K562 (cell line): ENCODE results near the gene ZNRF1. TPM values are rescaled to one million over a fixed set of nuclear protein-coding genes. Genes with fewer than 3 reads are reported as not detected.
A peak's percentile ranks its signal among the peaks of the same experiment; 100 is the strongest.

Experiments used
- HDAC1 ChIP-seq, 2 experiments: fragments of 450-650 bp; IDR thresholded peaks; 2 replicates each; pipeline ENCODE4 v1.6.1; 2016 to 2017; ENCODE audit warnings: inconsistent platforms in 1 of 2, mild to moderate bottlenecking in 1 of 2, moderate library complexity in 1 of 2
- MAFG ChIP-seq: fragments of 450-650 bp; conservative IDR thresholded peaks from 2 replicates; pipeline ENCODE4 v1.6.1; 2016; ENCODE audit warnings: missing genetic modification characterization, missing compliant biosample characterization
- MCM7 ChIP-seq, 2 experiments: fragments of 450-650 bp; IDR thresholded peaks; 2 replicates each; pipeline ENCODE4 v1.6.1; 2016 to 2018
- NCOA1 ChIP-seq: fragments of 450-650 bp; IDR thresholded peaks from 2 replicates; pipeline ENCODE4 v1.6.1; 2016; ENCODE audit warnings: low read depth
- SMARCA5 ChIP-seq: fragments of 450-650 bp; IDR thresholded peaks from 2 replicates; pipeline ENCODE4 v1.6.1; 2016
- TCF3 ChIP-seq: sonication (generic); formaldehyde crosslinking; IDR thresholded peaks from 2 replicates; pipeline ENCODE4 v1.4.0; 2020; ENCODE audit warnings: mild to moderate bottlenecking, missing genetic modification reagents
- TEAD4 ChIP-seq, 2 experiments: sonication (generic) in 1 of 2; formaldehyde crosslinking in 1 of 2; IDR thresholded peaks; 2 replicates each; pipeline versions ENCODE4 v1.6.1 to v1.8.0; 2012 to 2022; ENCODE audit warnings: borderline replicate concordance in 1 of 2, inconsistent platforms in 1 of 2, low read length in 1 of 2, mild to moderate bottlenecking in 1 of 2, missing genetic modification reagents in 1 of 2
- ZBTB17 ChIP-seq: fragments of 450-650 bp; formaldehyde crosslinking; IDR thresholded peaks from 2 replicates; pipeline ENCODE4 v1.4.0; 2020; ENCODE audit warnings: mild to moderate bottlenecking
- ZKSCAN3 ChIP-seq: fragments of 250-450 bp; sonication (Bioruptor Pico); IDR thresholded peaks from 2 replicates; pipeline ENCODE4 v1.4.0; 2020
- polyA plus RNA-seq, 8 experiments: library from polyadenylated mRNA; depleted of rRNA in 4 of 8; stranded (reverse) in 5 of 8; unstranded in 3 of 8; fragments of >200 nt; fragmentation: Nextera tagmentation in 2 of 8; fragmentation: Illumina TruSeq in 1 of 8; extraction: Ambion mirVana in 2 of 8; extraction: Trizol in 1 of 8; gene quantifications; 2 replicates each; pipeline versions ENCODE4 v1.2.1 to v1.2.3, GENCODE V29; 2011 to 2014; ENCODE audit warnings: inconsistent platforms in 1 of 8, missing spikeins in 1 of 8
- total RNA-seq, 7 experiments: library from RNA; depleted of rRNA in 6 of 7; stranded (reverse); fragments of >200 nt in 6 of 7; fragmentation: Illumina TruSeq in 2 of 7; extraction: Trizol in 2 of 7; gene quantifications; 2 replicates each; pipeline versions ENCODE4 v1.2.1 to v1.2.3, GENCODE V29; 2011 to 2021; ENCODE audit warnings: low replicate concordance in 1 of 7
- TF ChIP-seq, protein P1 (sequence below): fragments of 450-650 bp; formaldehyde crosslinking; IDR thresholded peaks from 2 replicates; pipeline ENCODE4 v1.4.0; 2022; ENCODE audit warnings: missing genetic modification characterization
- TF ChIP-seq, protein P2 (sequence below): fragments of 150-350 bp; conservative IDR thresholded peaks from 2 replicates; pipeline ENCODE4 v1.6.1; 2014; ENCODE audit warnings: low read length
- TF ChIP-seq, protein P3 (sequence below): fragments of 250-450 bp; sonication (Bioruptor Pico); IDR thresholded peaks from 2 replicates; pipeline ENCODE4 v1.5.0; 2021; ENCODE audit warnings: mild to moderate bottlenecking, moderate library complexity
- TF ChIP-seq, protein P4 (sequence below): sonication (generic); formaldehyde crosslinking; IDR thresholded peaks from 2 replicates; pipeline ENCODE4 v1.8.0; 2022; ENCODE audit warnings: missing genetic modification reagents, mild to moderate bottlenecking, borderline replicate concordance
- TF ChIP-seq, protein P5 (sequence below): fragments of 250-450 bp; sonication (Bioruptor Pico); IDR thresholded peaks from 2 replicates; pipeline ENCODE4 v1.9.0; 2021; ENCODE audit warnings: mild to moderate bottlenecking, inconsistent platforms
- TF ChIP-seq, protein P6 (sequence below): IDR thresholded peaks from 3 replicates; pipeline ENCODE4 v1.6.1; 2011; ENCODE audit warnings: borderline replicate concordance, mild to moderate bottlenecking; ENCODE audit not compliant: insufficient read length, insufficient read depth

Gene ZNRF1
- total and polyA plus RNA-seq, 9 of the 15 experiments (the other 6 are each of a cell fraction or from before 2014, with no cell fraction given): 9.5 to 37.7 (median 20.0) TPM

DNA sequence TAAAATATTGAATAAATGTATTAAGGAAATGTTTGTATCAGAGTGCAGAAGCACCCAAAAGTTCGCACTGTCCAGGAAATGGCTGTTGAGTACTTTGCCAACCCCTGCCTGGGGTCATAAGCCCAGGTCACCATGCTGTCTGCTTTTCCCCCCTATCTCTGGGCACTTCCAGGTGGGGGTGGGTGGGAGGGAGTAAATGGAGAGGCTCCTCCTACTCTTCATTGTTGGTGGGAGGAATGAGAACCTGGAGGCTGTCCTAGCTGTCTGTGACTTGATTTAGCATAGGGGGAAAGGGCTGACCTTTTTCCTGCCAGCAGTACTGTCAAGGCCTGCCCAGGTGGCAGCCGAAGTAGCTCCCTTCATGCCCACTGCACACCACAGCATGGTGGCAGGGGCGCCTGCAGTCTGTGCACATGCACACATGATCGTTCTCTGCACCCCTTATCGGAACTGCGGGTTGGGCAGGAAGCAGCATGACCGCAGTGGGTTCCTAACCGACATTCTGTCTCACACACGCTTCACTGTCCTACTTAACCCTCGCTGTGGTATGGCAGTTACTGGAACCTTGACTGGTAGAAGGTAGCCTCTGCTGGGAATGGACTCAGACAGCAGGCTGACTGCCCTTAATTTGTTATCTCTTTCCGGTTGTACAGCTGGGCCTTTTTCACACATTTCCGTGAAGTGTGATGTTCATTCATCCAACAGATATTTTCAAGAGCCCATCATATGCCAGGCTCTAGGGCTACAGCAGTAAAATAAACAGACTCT, 76.3 kb downstream of the ZNRF1 start (continued):
- TF ChIP-seq, protein P1, sequence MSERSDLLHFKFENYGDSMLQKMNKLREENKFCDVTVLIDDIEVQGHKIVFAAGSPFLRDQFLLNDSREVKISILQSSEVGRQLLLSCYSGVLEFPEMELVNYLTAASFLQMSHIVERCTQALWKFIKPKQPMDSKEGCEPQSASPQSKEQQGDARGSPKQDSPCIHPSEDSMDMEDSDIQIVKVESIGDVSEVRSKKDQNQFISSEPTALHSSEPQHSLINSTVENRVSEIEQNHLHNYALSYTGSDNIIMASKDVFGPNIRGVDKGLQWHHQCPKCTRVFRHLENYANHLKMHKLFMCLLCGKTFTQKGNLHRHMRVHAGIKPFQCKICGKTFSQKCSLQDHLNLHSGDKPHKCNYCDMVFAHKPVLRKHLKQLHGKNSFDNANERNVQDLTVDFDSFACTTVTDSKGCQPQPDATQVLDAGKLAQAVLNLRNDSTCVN (CRISPR knock-in tag): no peak
- TF ChIP-seq NCOA1: peak; percentile 32; the same call in 1 of the 2 replicates
- TF ChIP-seq, protein P2, sequence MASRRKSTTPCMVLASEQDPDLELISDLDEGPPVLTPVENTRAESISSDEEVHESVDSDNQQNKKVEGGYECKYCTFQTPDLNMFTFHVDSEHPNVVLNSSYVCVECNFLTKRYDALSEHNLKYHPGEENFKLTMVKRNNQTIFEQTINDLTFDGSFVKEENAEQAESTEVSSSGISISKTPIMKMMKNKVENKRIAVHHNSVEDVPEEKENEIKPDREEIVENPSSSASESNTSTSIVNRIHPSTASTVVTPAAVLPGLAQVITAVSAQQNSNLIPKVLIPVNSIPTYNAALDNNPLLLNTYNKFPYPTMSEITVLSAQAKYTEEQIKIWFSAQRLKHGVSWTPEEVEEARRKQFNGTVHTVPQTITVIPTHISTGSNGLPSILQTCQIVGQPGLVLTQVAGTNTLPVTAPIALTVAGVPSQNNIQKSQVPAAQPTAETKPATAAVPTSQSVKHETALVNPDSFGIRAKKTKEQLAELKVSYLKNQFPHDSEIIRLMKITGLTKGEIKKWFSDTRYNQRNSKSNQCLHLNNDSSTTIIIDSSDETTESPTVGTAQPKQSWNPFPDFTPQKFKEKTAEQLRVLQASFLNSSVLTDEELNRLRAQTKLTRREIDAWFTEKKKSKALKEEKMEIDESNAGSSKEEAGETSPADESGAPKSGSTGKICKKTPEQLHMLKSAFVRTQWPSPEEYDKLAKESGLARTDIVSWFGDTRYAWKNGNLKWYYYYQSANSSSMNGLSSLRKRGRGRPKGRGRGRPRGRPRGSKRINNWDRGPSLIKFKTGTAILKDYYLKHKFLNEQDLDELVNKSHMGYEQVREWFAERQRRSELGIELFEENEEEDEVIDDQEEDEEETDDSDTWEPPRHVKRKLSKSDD: no peak
- TF ChIP-seq ZBTB17 (CRISPR knock-in tag): 0 out of 2 replicates have a peak, but pooled peaks have one; percentile 57
- TF ChIP-seq TEAD4 (IDR thresholded peaks at IDR 0.05; ENCODE audit: low read length): peak; percentile 63; the same call in 1 of the 2 replicates
- TF ChIP-seq TEAD4 (CRISPR knock-in tag; IDR thresholded peaks at IDR 0.05; ENCODE audit: borderline replicate concordance): no peak
- TF ChIP-seq, protein P3, sequence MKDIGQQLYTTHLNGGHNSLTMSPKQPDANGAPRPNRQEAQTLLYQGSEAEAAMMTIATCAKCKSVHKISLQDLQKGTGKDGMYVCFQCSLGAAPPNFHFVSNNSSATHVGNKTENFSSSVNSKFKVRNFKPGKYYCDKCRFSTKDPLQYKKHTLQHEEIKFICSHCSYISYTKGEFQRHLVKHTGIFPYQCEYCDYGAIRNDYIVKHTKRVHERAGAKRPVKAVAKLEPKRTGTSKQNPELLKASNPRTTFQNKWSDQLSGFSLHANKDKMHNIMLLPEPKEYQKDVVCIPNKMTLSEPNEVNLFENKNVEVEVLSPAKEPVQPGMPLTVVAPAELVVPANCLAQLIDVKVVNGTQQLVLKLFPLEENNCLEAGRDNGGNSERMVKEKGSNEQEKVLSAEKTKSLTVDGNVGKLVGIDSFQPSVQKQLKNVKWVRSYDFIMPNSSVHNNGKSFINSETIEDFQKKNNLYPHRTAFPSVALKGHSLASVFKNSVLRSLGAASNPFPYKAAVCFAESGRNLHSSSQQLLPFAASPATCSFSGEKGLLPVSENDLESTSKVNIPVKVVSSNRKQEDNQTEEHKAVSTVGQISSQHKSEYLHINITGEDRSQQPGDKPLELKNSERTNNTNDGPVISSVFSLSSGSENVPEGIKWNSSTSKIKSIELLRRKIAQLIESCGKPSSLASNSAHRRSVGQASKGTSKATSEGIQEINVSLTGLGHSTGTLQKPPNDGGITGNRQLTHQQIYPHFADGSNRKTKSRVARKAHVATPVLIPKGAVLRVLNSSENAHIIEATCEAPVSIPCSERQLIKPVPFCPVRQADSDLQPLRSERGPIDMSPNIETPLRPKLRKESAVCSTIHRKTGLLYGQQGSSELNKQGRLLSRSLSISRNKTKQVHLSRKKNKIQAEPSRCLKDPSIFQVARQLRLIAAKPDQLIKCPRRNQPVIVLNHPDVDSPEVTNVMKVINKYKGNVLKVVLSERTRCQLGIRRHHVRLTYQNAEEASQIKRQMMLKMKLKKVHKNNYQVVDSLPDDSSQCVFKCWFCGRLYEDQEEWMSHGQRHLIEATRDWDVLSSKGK (CRISPR knock-in tag): no peak
- peak in 1 of 2 experiments; percentile 63; a peak in 1 of 4 replicates for TF ChIP-seq HDAC1 (IDR thresholded peaks at IDR 0.05)
- TF ChIP-seq ZKSCAN3 (CRISPR knock-in tag): no peak
- TF ChIP-seq, protein P4, sequence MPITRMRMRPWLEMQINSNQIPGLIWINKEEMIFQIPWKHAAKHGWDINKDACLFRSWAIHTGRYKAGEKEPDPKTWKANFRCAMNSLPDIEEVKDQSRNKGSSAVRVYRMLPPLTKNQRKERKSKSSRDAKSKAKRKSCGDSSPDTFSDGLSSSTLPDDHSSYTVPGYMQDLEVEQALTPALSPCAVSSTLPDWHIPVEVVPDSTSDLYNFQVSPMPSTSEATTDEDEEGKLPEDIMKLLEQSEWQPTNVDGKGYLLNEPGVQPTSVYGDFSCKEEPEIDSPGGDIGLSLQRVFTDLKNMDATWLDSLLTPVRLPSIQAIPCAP: no peak
- TF ChIP-seq TCF3: peak; percentile 71
- TF ChIP-seq SMARCA5: no peak
- TF ChIP-seq MCM7 (IDR thresholded peaks at IDR 0.05): no peak
- TF ChIP-seq, protein P5, sequence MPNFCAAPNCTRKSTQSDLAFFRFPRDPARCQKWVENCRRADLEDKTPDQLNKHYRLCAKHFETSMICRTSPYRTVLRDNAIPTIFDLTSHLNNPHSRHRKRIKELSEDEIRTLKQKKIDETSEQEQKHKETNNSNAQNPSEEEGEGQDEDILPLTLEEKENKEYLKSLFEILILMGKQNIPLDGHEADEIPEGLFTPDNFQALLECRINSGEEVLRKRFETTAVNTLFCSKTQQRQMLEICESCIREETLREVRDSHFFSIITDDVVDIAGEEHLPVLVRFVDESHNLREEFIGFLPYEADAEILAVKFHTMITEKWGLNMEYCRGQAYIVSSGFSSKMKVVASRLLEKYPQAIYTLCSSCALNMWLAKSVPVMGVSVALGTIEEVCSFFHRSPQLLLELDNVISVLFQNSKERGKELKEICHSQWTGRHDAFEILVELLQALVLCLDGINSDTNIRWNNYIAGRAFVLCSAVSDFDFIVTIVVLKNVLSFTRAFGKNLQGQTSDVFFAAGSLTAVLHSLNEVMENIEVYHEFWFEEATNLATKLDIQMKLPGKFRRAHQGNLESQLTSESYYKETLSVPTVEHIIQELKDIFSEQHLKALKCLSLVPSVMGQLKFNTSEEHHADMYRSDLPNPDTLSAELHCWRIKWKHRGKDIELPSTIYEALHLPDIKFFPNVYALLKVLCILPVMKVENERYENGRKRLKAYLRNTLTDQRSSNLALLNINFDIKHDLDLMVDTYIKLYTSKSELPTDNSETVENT (CRISPR knock-in tag): 0 out of 2 replicates have a peak, but pooled peaks have one; percentile 43
- TF ChIP-seq MAFG (tag): no peak
- TF ChIP-seq, protein P6, sequence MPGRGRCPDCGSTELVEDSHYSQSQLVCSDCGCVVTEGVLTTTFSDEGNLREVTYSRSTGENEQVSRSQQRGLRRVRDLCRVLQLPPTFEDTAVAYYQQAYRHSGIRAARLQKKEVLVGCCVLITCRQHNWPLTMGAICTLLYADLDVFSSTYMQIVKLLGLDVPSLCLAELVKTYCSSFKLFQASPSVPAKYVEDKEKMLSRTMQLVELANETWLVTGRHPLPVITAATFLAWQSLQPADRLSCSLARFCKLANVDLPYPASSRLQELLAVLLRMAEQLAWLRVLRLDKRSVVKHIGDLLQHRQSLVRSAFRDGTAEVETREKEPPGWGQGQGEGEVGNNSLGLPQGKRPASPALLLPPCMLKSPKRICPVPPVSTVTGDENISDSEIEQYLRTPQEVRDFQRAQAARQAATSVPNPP: no peak
